ENCODE data around the gene CSNK2A3.

CSNK2A3 gene

GRCh38 chr11:11335043-11335442 lies 18.0 kb downstream of the CSNK2A3 start:
- ChIA-PET CTCF (no interaction called here), POLR2A (no interaction called here)
- H3K4me3 ChIP-seq (ENCODE audit: low read depth, low read length), result no peak overlapping the region
- DNase-seq (ENCODE audit: low read depth, low spot score), result no peak
- TF ChIP-seq CTCF (IDR thresholded peaks at IDR 0.05; ENCODE audit: insufficient read depth, low read length, missing control alignments), result no peak

GRCh38 chr11:11334607-11335006 lies 18.4 kb downstream of the CSNK2A3 start:
- no peak for TF ChIP-seq CTCF (IDR thresholded peaks at IDR 0.05; ENCODE audit: insufficient read depth, low read length, missing control alignments)
- no peak for DNase-seq (ENCODE audit: low read depth, low spot score)
- H3K4me3 ChIP-seq (ENCODE audit: low read depth, low read length), result no peak overlapping the region
- ChIA-PET CTCF (no interaction called here), POLR2A (no interaction called here)

GRCh38 chr11:11332141-11332710 lies 20.8 kb downstream of the CSNK2A3 start:
- ChIA-PET CTCF (no interaction called here), POLR2A (no interaction called here)
- TF ChIP-seq CTCF (IDR thresholded peaks at IDR 0.05; ENCODE audit: insufficient read depth, low read length, missing control alignments), result no peak
- DNase-seq (ENCODE audit: low read depth, low spot score), result no peak
- H3K4me3 ChIP-seq (ENCODE audit: low read depth, low read length), result no peak overlapping the region

- CTCF ChIA-PET, result interaction anchor here (1.5 kb wide), 1 partner anchor 458 kb away, joined by 4 read pairs; no protein-coding TSS in a partner anchor
- no peak overlapping the region for H3K4me3 ChIP-seq (ENCODE audit: low read depth, low read length)
- POLR2A ChIA-PET, result no interaction called here
- TF ChIP-seq CTCF (IDR thresholded peaks at IDR 0.05; ENCODE audit: insufficient read depth, low read length, missing control alignments), result no peak
- DNase-seq (ENCODE audit: low read depth, low spot score), result no peak
Observed at GRCh38 chr11:11329062-11329806, 23.8 kb downstream of the CSNK2A3 start.

- no peak for DNase-seq (ENCODE audit: low read depth, low spot score)
- no peak for TF ChIP-seq CTCF (IDR thresholded peaks at IDR 0.05; ENCODE audit: insufficient read depth, low read length, missing control alignments)
- CTCF ChIA-PET, result no interaction called here
- no peak overlapping the region for H3K4me3 ChIP-seq (ENCODE audit: low read depth, low read length)
- POLR2A ChIA-PET, result no interaction called here
Observed at GRCh38 chr11:11324090-11324489, 29.0 kb downstream of the CSNK2A3 start.

- ChIA-PET CTCF (no interaction called here), POLR2A (no interaction called here)
- no peak for DNase-seq (ENCODE audit: low read depth, low spot score)
- H3K4me3 ChIP-seq (ENCODE audit: low read depth, low read length), result no peak overlapping the region
- no peak for TF ChIP-seq CTCF (IDR thresholded peaks at IDR 0.05; ENCODE audit: insufficient read depth, low read length, missing control alignments)
Observed at GRCh38 chr11:11322101-11322500, 30.9 kb downstream of the CSNK2A3 start.

All from AG04449 (cell line).